ENCODE results near the gene CD74. TPM values are rescaled to one million over a fixed set of nuclear protein-coding genes. Genes with fewer than 3 reads are reported as not detected.
"Not testable (repeated sequence)": the region's sequence is repeated elsewhere in the genome, so short reads cannot be mapped to it uniquely, and the experiment has no call there.

CD74 gene
- polyA plus RNA-seq, 1 donor from 2014 or later, result not detected

GRCh38 chr5:150454492-150455229 lies 42.0 kb upstream of the CD74 start:
- Histone ChIP-seq H3K9me3 (ENCODE audit: low read length) (no peaks in the 10 kb centered on the region), H3K4me3 (ENCODE audit: low read length) (no peak overlapping the region), H3K9me2 (ENCODE audit: insufficient read depth, low read length) (no peaks in the 10 kb centered on the region), H3K9ac (ENCODE audit: low read length) (no peak overlapping the region), H4K20me1 (ENCODE audit: insufficient read depth) (no peaks in the 10 kb centered on the region), H3K27ac (ENCODE audit: low read length) (no peak overlapping the region), H3K27me3 (ENCODE audit: insufficient read depth, low read depth, low read length) (no peaks in the 10 kb centered on the region), H2AFZ (ENCODE audit: low read depth, low read length) (no peak overlapping the region), H3K79me2 (replicated peaks; ENCODE audit: insufficient read depth, low read length) (no peaks in the 10 kb centered on the region), H3F3A (ENCODE audit: insufficient read depth, low read length, poor library complexity, severe bottlenecking) (no peaks in the 10 kb centered on the region), H3K4me2 (ENCODE audit: low read length) (no peak overlapping the region), H3K36me3 (ENCODE audit: insufficient read depth, low read length) (no peaks in the 10 kb centered on the region)
- TF ChIP-seq MXI1 (conservative IDR thresholded peaks at IDR 0.05; ENCODE audit: poor library complexity, severe bottlenecking), result no peak
- TF ChIP-seq RAD21 (conservative IDR thresholded peaks at IDR 0.05), result no peak
- no peak for TF ChIP-seq EP300 (conservative IDR thresholded peaks at IDR 0.05; ENCODE audit: poor library complexity, severe bottlenecking)
- no peak for TF ChIP-seq POLR2AphosphoS5 (IDR thresholded peaks at IDR 0.05)
- TF ChIP-seq, protein P1, sequence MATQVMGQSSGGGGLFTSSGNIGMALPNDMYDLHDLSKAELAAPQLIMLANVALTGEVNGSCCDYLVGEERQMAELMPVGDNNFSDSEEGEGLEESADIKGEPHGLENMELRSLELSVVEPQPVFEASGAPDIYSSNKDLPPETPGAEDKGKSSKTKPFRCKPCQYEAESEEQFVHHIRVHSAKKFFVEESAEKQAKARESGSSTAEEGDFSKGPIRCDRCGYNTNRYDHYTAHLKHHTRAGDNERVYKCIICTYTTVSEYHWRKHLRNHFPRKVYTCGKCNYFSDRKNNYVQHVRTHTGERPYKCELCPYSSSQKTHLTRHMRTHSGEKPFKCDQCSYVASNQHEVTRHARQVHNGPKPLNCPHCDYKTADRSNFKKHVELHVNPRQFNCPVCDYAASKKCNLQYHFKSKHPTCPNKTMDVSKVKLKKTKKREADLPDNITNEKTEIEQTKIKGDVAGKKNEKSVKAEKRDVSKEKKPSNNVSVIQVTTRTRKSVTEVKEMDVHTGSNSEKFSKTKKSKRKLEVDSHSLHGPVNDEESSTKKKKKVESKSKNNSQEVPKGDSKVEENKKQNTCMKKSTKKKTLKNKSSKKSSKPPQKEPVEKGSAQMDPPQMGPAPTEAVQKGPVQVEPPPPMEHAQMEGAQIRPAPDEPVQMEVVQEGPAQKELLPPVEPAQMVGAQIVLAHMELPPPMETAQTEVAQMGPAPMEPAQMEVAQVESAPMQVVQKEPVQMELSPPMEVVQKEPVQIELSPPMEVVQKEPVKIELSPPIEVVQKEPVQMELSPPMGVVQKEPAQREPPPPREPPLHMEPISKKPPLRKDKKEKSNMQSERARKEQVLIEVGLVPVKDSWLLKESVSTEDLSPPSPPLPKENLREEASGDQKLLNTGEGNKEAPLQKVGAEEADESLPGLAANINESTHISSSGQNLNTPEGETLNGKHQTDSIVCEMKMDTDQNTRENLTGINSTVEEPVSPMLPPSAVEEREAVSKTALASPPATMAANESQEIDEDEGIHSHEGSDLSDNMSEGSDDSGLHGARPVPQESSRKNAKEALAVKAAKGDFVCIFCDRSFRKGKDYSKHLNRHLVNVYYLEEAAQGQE (IDR thresholded peaks at IDR 0.05; ENCODE audit: borderline replicate concordance), result no peak
- no peak for TF ChIP-seq SMC3 (conservative IDR thresholded peaks at IDR 0.05; ENCODE audit: poor library complexity)
- no peak for TF ChIP-seq EZH2 (IDR thresholded peaks at IDR 0.05; ENCODE audit: borderline replicate concordance, insufficient read depth, low read length, poor library complexity, severe bottlenecking)
- no peak for TF ChIP-seq TAF1 (IDR thresholded peaks at IDR 0.05; ENCODE audit: low read depth)
- TF ChIP-seq CTCF (IDR thresholded peaks at IDR 0.05; ENCODE audit: poor library complexity, severe bottlenecking), result no peak

DNA sequence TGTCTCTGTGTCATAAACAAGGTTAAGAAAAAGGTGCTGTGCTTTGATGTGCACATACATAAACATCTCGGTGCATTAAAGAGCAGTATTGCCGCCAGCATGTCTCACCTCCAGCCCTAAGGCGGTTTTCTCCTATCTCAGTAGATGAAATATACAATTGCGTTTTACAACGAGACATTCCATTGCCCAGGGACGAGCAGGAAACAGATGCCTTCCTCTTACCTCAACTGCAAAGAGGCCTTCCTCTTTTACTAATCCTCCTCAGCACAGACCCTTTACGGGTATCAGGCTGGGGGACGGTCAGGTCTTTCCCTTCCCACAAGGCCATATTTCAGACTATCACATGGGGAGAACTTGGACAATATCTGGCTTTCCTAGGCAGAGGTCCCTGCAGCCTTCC lies 41.3 kb upstream of the CD74 start:
- not testable (repeated sequence) for H3K27me3 ChIP-seq (ENCODE audit: insufficient read depth, low read depth, low read length); H3K9ac ChIP-seq (ENCODE audit: low read length); H2AFZ ChIP-seq (ENCODE audit: low read depth, low read length); H4K20me1 ChIP-seq (ENCODE audit: insufficient read depth); H3K27ac ChIP-seq (ENCODE audit: low read length); H3K9me3 ChIP-seq (ENCODE audit: low read length); H3K36me3 ChIP-seq (ENCODE audit: insufficient read depth, low read length); H3K4me3 ChIP-seq (ENCODE audit: low read length); H3K79me2 ChIP-seq (replicated peaks; ENCODE audit: insufficient read depth, low read length); H3K4me2 ChIP-seq (ENCODE audit: low read length); H3K9me2 ChIP-seq (ENCODE audit: insufficient read depth, low read length); H3F3A ChIP-seq (ENCODE audit: insufficient read depth, low read length, poor library complexity, severe bottlenecking)

Data from neural cell (in vitro differentiated cells).